Retinal pigment epithelial cell (primary cell): ENCODE measurements around the gene NECAB3.
"Not testable (repeated sequence)": the region's sequence is repeated elsewhere in the genome, so short reads cannot be mapped to it uniquely, and the experiment has no call there.

Experiments
- DNase-seq: peaks from one replicate; pipeline ENCODE4 v3.0.0-alpha.2; 2010; ENCODE audit warnings: low read depth
- H3K4me3 ChIP-seq: 2 replicates; pipeline ENCODE4 v1.5.1; 2011; ENCODE audit warnings: mild to moderate bottlenecking, low read length, control low read depth, moderate library complexity
- TF ChIP-seq, protein P1 (sequence below): conservative IDR thresholded peaks from 2 replicates; pipeline ENCODE4 v1.5.1; 2011; ENCODE audit warnings: low read depth, low read length, control low read depth, inconsistent platforms

NECAB3 gene

GRCh38 chr20:33651562-33652048 is 22.6 kb downstream of the NECAB3 start:
- DNase-seq: no peak
- TF ChIP-seq, protein P1, sequence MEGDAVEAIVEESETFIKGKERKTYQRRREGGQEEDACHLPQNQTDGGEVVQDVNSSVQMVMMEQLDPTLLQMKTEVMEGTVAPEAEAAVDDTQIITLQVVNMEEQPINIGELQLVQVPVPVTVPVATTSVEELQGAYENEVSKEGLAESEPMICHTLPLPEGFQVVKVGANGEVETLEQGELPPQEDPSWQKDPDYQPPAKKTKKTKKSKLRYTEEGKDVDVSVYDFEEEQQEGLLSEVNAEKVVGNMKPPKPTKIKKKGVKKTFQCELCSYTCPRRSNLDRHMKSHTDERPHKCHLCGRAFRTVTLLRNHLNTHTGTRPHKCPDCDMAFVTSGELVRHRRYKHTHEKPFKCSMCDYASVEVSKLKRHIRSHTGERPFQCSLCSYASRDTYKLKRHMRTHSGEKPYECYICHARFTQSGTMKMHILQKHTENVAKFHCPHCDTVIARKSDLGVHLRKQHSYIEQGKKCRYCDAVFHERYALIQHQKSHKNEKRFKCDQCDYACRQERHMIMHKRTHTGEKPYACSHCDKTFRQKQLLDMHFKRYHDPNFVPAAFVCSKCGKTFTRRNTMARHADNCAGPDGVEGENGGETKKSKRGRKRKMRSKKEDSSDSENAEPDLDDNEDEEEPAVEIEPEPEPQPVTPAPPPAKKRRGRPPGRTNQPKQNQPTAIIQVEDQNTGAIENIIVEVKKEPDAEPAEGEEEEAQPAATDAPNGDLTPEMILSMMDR: no peak
- no peak overlapping the region for H3K4me3 ChIP-seq

DNA sequence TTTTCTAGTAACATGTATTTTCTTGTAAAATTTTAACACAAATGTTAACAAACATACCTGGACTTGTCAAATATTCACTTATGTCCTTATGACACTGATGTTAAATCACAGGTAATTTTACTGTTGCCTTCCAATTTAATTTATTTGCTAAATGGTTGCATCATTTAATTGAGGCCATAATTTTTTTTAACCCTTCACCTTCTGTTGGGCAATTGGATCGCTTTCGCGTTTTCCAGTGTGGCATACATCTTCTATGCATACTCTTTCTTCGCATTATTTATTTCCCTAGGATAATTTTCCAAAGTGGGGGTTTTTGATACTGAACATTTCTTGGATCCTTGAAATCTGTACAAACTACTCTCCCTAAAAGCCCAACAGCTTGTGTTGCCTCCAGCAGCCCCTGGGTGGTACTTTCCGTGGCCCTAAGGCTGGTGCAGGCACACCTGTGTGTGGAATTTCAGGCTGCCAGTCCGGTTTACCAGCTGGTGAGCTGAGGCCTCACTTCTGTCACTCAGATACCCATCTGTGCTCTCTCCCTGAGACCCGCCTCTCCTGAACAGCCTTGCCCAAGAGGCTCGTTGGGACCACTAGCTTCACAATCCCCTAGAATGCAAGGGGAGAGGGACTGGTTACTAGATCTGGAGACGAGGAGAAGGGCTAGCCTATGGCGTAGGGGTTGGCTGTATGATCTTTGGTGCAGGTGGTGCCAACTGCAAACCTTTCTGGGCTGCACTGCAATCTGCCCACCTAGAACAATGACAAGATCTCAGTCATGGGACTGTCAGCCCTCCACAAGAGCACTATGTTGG is 23.3 kb downstream of the NECAB3 start:
- DNase-seq: no peak
- no peak overlapping the region for H3K4me3 ChIP-seq

DNA sequence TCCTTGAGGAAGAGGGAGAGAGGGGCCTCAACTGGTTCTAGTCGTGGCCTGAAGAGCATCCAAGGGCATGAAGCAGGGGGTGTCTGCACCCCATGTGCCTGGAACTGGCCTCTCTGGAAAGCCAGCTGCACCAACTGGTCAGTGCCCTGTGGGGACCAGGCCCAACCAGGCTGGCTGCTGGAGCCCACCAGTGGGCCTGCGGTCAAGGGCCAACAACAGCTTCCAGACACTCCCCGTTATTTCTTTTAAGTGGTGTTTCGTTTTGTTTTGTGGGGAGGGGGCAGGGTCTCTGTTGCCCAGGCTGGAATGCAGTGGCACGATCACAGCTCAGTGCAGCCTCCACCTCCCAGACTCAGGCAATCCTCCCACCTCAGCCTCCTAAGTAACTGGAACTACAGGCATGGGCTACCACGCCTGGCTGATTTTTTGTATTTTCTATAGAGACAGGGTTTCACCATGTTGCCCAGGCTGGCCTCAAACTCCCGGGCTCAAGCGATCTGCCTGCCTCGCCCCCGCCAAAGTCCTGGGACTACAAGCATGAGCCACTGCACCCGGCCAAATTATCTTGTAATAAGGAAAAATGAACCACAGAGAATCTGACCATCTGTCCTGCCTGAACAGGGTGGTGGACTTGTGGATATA is 24.0 kb downstream of the NECAB3 start:
- no peak for DNase-seq

More for the DNA sequence above, 23.3 kb downstream of the NECAB3 start:
- TF ChIP-seq, protein P1: no peak

GRCh38 chr20:33649201-33649681 is 25.0 kb downstream of the NECAB3 start:
- no peak overlapping the region for H3K4me3 ChIP-seq
- TF ChIP-seq, protein P1: no peak
- DNase-seq: no peak

More for the DNA sequence above, 24.0 kb downstream of the NECAB3 start:
- TF ChIP-seq, protein P1: no peak
- H3K4me3 ChIP-seq: no peak overlapping the region

- TF ChIP-seq, protein P1: no peak
- H3K4me3 ChIP-seq: no peak overlapping the region
- no peak for DNase-seq
Measured at GRCh38 chr20:33648396-33649004, 25.7 kb downstream of the NECAB3 start.

DNA sequence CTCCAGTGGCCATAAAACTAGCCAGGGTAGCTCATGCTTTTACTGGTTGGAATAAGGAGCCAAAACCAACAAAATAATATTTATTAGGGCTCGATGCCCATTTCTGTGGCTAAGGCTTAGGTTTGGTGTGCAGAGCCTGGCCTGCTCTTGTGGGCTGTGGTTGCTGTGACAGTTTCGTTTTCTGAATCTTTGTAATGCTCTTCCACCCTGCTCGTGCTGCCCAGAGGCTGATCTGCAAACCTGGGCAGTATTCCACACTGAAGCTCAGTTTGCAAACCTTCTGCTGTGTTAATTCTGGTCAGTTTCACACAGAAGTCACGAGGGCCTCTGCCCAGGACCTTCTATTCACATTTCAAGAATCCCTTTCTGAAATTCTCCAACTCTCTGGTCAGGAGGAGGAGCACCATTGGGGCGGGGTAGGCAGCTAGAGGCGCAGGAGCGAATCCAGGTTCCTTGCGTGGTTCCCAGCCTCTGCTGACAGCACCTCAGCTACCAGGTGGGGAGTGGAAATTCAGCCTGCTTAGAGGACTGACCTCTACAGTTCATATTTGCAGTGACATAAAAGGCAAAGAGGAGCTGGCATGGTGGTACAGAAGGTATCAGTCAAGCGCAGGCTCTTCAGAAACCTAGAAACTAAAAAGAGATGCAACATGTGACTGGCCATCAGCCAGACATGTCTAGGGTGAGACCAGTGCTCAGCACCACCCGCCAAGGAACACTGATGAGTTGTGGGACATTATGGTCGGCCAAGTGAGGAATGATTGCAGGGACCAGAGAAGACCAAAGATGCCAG is 26.4 kb downstream of the NECAB3 start:
- H3K4me3 ChIP-seq: no peak overlapping the region
- DNase-seq: no peak
- TF ChIP-seq, protein P1: no peak

GRCh38 chr20:33646959-33647602 is 27.1 kb downstream of the NECAB3 start:
- H3K4me3 ChIP-seq, DNase-seq: not testable (repeated sequence)
